IMR-90 (cell line): Measurements from ENCODE around the gene TRAP1. TPM values are rescaled to one million over a fixed set of nuclear protein-coding genes. Genes with fewer than 3 reads are reported as not detected.
"Not testable (repeated sequence)": the region's sequence is repeated elsewhere in the genome, so short reads cannot be mapped to it uniquely, and the experiment has no call there.

Experiments
- ATAC-seq: fragments of 200-7000 bp; cut with Tn5 transposase; 2 replicates; pipeline ENCODE4 v1.9.1; 2020; ENCODE audit warnings: low read depth, mild to moderate bottlenecking, moderate library complexity
- BruUV-seq: library from RNA; stranded (reverse); fragments of 400-500 nt; replicated peaks from 2 replicates; lab custom pipeline; 2021; lab: Mats Ljungman, UMichigan
- CTCF ChIA-PET: fragments of 300-600 bp; formaldehyde crosslinking; extraction: SDS; loops from one replicate; lab custom pipeline; 2021; ENCODE audit warnings: antibody characterized with exemption; lab: Yijun Ruan, JAX
- POLR2A ChIA-PET: fragments of 300-600 bp; sonication (Branson Sonifier 250); formaldehyde crosslinking; loops from one replicate; lab custom pipeline; 2022; ENCODE audit warnings: antibody characterized with exemption; ENCODE audit not compliant: unreplicated experiment; lab: Charles Lee
- DNase-seq: peaks from one replicate; pipeline ENCODE4 v3.0.0; 2013
- H2AFZ ChIP-seq: replicated peaks from 2 replicates; pipeline ENCODE3; 2013; ENCODE audit warnings: low read length, mild to moderate bottlenecking; ENCODE audit not compliant: poor library complexity
- H2AK5ac ChIP-seq: 2 replicates; pipeline ENCODE4 v1.6.1; 2013; ENCODE audit warnings: low read depth, low read length, inconsistent platforms
- H2AK9ac ChIP-seq: replicated peaks from 2 replicates; pipeline ENCODE3; 2013; ENCODE audit warnings: mild to moderate bottlenecking, low read depth, low read length, moderate library complexity; ENCODE audit not compliant: poor library complexity
- H2BK120ac ChIP-seq: 2 replicates; pipeline ENCODE4 v1.6.1; 2013; ENCODE audit warnings: low read depth, low read length, inconsistent platforms
- H2BK15ac ChIP-seq: 3 replicates; pipeline ENCODE4 v1.6.1; 2013; ENCODE audit warnings: low read depth, low read length, inconsistent platforms
- H2BK20ac ChIP-seq: 2 replicates; pipeline ENCODE4 v1.6.1; 2013; ENCODE audit warnings: low read depth, mild to moderate bottlenecking, inconsistent platforms, low read length, moderate library complexity
- H2BK5ac ChIP-seq: 2 replicates; pipeline ENCODE4 v1.6.1; 2013; ENCODE audit warnings: mild to moderate bottlenecking, low read depth, low read length, inconsistent platforms; ENCODE audit not compliant: poor library complexity, severe bottlenecking
- H3K14ac ChIP-seq: replicated peaks from 2 replicates; pipeline ENCODE4 v1.6.1; 2013; ENCODE audit warnings: low read depth, low read length, inconsistent platforms
- H3K18ac ChIP-seq: 2 replicates; pipeline ENCODE4 v1.6.1; 2013; ENCODE audit warnings: low read depth, low read length, control low read depth
- H3K23ac ChIP-seq: 2 replicates; pipeline ENCODE4 v1.6.1; 2013; ENCODE audit warnings: low read depth, low read length, inconsistent platforms
- H3K27ac ChIP-seq: 2 replicates; pipeline ENCODE4 v1.5.1; 2013; ENCODE audit warnings: mild to moderate bottlenecking, control low read depth, low read length; ENCODE audit not compliant: insufficient read depth
- H3K27me3 ChIP-seq: 2 replicates; pipeline ENCODE4 v1.6.1; 2013; ENCODE audit warnings: low read length; ENCODE audit not compliant: control insufficient read depth, insufficient read depth
- H3K36me3 ChIP-seq: 2 replicates; pipeline ENCODE4 v1.6.1; 2013; ENCODE audit warnings: low read length, mixed read lengths; ENCODE audit not compliant: control insufficient read depth, insufficient read depth
- H3K4ac ChIP-seq: 2 replicates; pipeline ENCODE4 v1.6.1; 2013; ENCODE audit warnings: low read depth, low read length, inconsistent platforms
- H3K4me1 ChIP-seq: 2 replicates; pipeline ENCODE4 v1.6.1; 2013; ENCODE audit warnings: low read length, mixed read lengths; ENCODE audit not compliant: control insufficient read depth, insufficient read depth
- H3K4me2 ChIP-seq: 2 replicates; pipeline ENCODE4 v1.6.1; 2013; ENCODE audit warnings: low read depth, mild to moderate bottlenecking, control low read depth, low read length, moderate library complexity
- H3K4me3 ChIP-seq: 2 replicates; pipeline ENCODE4 v1.5.1; 2013; ENCODE audit warnings: low read depth, mild to moderate bottlenecking, control low read depth, low read length, moderate library complexity; ENCODE audit not compliant: insufficient read depth
- H3K56ac ChIP-seq: 2 replicates; pipeline ENCODE4 v1.6.1; 2013; ENCODE audit warnings: low read length, inconsistent platforms; ENCODE audit not compliant: insufficient read depth; ENCODE audit errors: extremely low read depth
- H3K79me1 ChIP-seq, 2 experiments: 2 replicates each; pipeline ENCODE4 v1.6.1; 2013; ENCODE audit warnings: low read length in 2 of 2, inconsistent platforms in 1 of 2, low read depth in 1 of 2
- H3K9ac ChIP-seq: 2 replicates; pipeline ENCODE4 v1.6.1; 2013; ENCODE audit warnings: low read depth, low read length, control low read depth
- H3K9me1 ChIP-seq: 2 replicates; pipeline ENCODE4 v1.6.1; 2013; ENCODE audit warnings: low read length, inconsistent platforms; ENCODE audit not compliant: insufficient read depth
- H3K9me3 ChIP-seq: 2 replicates; pipeline ENCODE4 v1.6.1; 2013; ENCODE audit warnings: low read length; ENCODE audit not compliant: control insufficient read depth, insufficient read depth
- H4K20me1 ChIP-seq: 2 replicates; pipeline ENCODE4 v1.6.1; 2013; ENCODE audit warnings: low read length, inconsistent platforms; ENCODE audit not compliant: insufficient read depth
- H4K5ac ChIP-seq: 2 replicates; pipeline ENCODE4 v1.6.1; 2013; ENCODE audit warnings: mild to moderate bottlenecking, low read depth, low read length, control low read depth
- H4K8ac ChIP-seq, 2 experiments: 2 replicates each; pipeline ENCODE4 v1.6.1; 2013; ENCODE audit warnings: low read depth in 2 of 2, low read length in 2 of 2, control low read depth in 1 of 2, inconsistent platforms in 1 of 2
- H4K91ac ChIP-seq: 2 replicates; pipeline ENCODE4 v1.6.1; 2013; ENCODE audit warnings: low read depth, low read length, inconsistent platforms; ENCODE audit not compliant: insufficient read depth
- ELK1 ChIP-seq: fragments of 150-350 bp; IDR thresholded peaks from 2 replicates; pipeline ENCODE4 v1.6.1; 2016; ENCODE audit warnings: low read depth, mild to moderate bottlenecking, low read length, moderate library complexity, borderline replicate concordance
- WGBS, 2 experiments: methylation state at CpG; one replicate each; pipeline versions ENCODE4 v1.1.5 to v1.1.7; 2013; ENCODE audit warnings: missing lambda C conversion rate in 2 of 2; ENCODE audit not compliant: insufficient read length in 1 of 2; ENCODE audit errors: extremely low coverage in 2 of 2; 5-methylcytosine and 5-hydroxymethylcytosine counted together
- dilution Hi-C: fragments of 300-500 bp; cut with HindIII; formaldehyde crosslinking; loops from one replicate; pipeline ENCODE4 v1.14.3; 2018; ENCODE audit warnings: low sequenced_read_pairs; ENCODE audit not compliant: unreplicated experiment
- in situ Hi-C: fragments of 300-500 bp; cut with MboI; formaldehyde crosslinking; loops from 3 replicates; pipeline ENCODE4 v1.14.3; 2019; ENCODE audit warnings: low sequenced_read_pairs, inconsistent platforms, mixed read lengths
- intact Hi-C: fragments of 100-400 bp; cut with micrococcal nuclease; formaldehyde crosslinking; loops from 2 replicates; pipeline ENCODE4 v1.10.0; 2022
- polyA plus RNA-seq, 3 experiments: library from polyadenylated mRNA; depleted of rRNA; stranded (reverse); fragments of >200 nt; gene quantifications; 2 replicates each; pipeline ENCODE4 v1.2.3, GENCODE V29; 2012; ENCODE audit warnings: low replicate concordance in 1 of 3
- total RNA-seq: library from RNA; depleted of rRNA; stranded (reverse); fragments of >200 nt; gene quantifications from 2 replicates; pipeline ENCODE4 v1.2.3, GENCODE V29; 2012

The TRAP1 gene
- total and polyA plus RNA-seq, 2 of the 4 experiments (the other 2 are of a cell fraction) = 139 to 145 TPM

DNA sequence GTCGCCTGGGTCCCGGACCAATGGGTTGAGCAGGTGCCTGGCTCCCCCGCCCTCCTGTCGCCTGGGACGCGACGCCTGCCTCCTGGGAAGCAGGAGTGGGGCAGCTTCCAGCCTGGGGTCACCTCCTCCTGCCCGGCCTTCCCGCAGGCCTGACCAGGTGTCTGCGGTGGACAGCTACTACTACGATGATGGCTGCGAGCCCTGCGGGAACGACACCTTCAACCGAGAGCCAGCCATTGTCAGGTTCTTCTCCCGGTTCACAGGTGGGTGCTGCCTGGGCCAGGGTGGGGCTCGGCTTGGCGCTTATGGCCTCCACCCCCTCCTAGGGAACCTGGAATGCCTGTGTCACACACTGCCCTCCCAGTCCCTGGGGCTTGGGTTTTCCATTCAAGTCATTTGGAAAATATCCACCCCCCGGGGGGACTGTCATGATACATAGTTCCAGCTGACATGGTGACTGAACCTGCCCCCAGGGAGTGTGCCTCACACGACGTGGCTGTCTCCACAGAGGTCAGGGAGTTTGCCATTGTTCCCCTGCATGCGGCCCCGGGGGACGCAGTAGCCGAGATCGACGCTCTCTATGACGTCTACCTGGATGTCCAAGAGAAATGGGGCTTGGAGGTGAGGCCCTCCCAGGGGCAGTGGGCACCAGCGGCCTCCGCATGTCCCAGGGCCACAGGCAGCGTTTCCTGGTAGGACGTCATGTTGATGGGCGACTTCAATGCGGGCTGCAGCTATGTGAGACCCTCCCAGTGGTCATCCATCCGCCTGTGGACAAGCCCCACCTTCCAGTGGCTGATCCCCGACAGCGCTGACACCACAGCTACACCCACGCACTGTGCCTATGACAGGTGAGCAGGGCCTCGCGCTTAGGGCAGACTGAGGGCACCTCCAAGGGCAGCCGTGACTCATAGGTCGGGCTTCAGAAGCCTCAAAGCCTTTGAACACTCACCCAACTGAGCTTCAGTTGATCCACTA, 60.5 kb downstream of the TRAP1 start (continued):
- no peak for TF ChIP-seq ELK1

- H3K4me3 ChIP-seq, H3K4me1 ChIP-seq, H4K20me1 ChIP-seq, H4K8ac ChIP-seq, H3K56ac ChIP-seq, H3K14ac ChIP-seq, H4K5ac ChIP-seq, POLR2A ChIA-PET, H2BK5ac ChIP-seq, H3K23ac ChIP-seq, H3K4me2 ChIP-seq, BruUV-seq, in situ Hi-C loops, H3K9me1 ChIP-seq, H2BK15ac ChIP-seq, intact Hi-C loops, H2AK9ac ChIP-seq, H3K27me3 ChIP-seq, H2BK120ac ChIP-seq, H3K4ac ChIP-seq, DNase-seq, H2AK5ac ChIP-seq, H3K18ac ChIP-seq, H3K27ac ChIP-seq, H2BK20ac ChIP-seq, CTCF ChIA-PET, H3K9ac ChIP-seq, H2AFZ ChIP-seq, H4K91ac ChIP-seq, H3K9me3 ChIP-seq, dilution Hi-C loops, ATAC-seq: not testable (repeated sequence)
- WGBS, 2 experiments = no CpG with 5 or more reads among the region's 10 CpGs
- peaks cover 0 to 12% of the 10 kb centered on the region in 2 experiments; a peak in 1 of 4 replicates for H3K79me1 ChIP-seq
- H3K36me3 ChIP-seq = peaks cover 59% of the 10 kb centered on the region
Measured at GRCh38 chr16:3656160-3656490, 61.2 kb downstream of the TRAP1 start.
